IPS DF 19.7 (cell line): ENCODE data around the gene B3GAT1.

Experiments
- DNase-seq: peaks from one replicate; pipeline ENCODE4 v3.0.0-alpha.2; 2013; ENCODE audit warnings: low read depth, low spot score

B3GAT1 gene

DNA sequence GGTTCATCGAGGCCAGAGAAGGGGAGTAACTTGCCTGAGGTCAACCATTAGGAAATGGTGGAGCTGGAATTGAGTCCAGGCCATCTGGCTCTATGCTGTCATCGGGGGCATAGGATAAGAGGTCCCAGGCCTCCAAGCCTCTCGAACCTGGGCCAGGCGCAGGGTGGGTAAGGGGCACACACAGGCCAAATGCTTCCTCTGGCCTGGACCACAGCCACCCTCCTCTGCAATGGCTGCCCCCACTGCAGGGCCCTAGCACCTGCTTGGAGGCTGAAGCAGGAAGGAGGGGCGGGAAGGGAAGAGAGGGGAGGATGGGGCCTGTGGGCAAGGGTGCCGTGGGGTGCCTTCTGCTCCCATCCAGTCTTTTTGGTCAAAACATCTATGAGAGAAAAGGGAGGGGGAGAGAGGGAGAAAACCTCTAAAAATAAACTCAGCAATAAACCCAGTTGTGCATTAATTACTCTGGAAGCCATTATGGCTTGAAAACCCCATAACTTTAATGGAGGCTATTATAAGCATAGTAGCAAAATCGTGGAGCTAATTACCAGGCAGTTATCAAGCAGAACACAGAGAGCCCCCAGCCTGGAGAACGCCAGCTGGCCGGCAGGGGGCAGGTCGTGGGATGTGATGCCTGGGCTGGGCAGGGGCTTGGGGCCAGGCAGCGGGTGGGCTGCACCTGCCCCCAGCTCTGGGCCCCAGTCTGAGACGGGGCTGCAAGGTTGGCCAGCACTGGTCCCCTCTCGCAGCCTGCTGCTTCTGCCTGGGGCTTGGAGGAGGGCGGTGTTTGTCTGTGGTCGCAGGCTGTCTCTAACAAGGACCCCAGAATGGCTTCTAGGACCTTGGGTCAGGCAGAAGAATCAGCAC is 21.1 kb downstream of the B3GAT1 start:
- no peak for DNase-seq

DNA sequence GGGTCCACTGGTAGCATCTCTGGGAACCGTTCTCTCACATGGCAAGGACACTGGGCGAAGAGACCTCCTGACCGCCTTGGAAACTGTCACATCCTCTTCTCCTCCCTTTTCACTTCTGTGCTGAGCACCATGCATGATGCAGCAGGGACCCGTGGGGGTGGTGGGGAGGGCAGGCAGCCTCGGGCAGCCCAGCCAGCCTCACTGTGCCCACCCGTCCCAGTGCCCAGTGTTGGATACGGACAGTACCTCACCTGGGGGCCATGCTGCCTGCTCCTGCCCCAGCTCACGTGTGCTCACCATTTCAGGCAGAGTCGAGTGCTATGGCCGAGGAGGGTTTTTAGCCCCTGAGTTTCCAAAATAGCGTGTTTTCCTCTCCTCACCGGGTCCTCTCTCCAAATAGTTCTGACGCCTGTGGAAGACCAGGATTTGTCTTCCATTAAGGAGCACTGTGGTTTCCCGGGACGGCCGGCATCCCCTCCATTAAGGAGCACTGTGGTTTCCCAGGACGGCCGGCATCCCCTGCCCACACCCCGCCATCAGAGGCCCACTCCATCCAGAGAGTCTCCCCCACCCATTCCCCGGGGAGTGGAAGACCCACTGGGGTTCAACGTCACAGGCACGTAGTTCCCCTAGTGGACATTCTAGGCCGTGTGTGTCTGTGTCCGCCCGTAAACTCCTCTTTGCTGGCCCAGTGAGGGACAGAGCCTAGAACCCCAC is 22.4 kb downstream of the B3GAT1 start:
- DNase-seq, result no peak

DNA sequence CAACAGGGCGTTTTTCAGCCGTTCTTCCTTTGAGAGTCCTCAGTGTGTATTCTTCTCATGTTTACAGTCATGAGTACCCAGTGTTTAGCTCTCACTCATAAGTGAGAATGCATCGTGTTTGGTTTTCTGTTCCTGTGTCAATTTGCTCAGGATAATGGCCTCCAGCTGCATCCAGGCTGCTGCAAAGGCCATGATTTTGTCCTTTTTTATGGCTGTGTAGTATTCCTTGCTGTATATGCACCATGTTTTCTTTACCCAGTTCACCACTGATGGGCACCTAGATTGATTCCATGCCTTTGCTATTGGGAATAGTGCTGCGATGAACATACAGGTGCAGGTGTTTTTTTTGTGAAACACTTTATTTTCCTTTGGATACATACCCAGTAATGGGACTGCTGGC is 23.5 kb downstream of the B3GAT1 start:
- no peak for DNase-seq

DNA sequence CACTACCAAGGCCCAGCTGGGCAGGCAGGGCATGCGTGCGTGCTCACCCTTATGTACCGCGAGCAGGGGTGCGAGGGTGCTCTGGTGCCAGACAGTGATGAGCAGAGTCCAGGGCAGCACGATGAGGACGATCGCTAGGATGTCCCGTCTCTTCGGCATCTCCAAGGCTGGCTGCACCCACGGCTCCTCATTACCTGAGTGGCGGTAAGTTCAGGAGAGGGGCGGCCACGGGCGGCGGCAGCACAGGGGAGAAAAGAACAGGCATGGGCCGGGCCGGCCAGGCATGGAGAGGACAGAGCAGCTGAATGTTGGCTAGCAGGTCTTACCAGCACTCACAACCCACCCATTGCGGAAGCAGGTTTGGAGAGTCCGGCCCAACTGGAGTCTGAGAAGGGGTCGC is 24.5 kb downstream of the B3GAT1 start:
- no peak for DNase-seq

DNA sequence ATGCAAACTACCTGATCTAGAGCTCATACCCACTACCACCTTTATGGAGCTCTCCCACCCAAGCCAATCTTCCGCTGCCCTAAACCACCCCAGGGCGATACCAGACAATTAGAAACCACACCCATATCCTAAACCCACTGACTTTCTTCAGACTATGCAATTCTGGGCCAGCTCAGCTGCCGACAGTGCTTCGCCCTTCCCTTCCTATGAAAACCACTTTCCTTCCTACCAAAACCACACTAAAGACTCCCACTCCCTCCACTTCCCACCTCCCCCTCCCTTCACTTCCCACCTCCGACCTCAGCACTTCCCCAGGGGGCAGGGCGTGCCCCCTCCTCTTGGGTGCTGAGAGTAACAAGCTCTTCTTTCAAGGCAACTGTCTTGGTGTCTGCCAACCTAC is 25.1 kb downstream of the B3GAT1 start:
- no peak for DNase-seq

DNA sequence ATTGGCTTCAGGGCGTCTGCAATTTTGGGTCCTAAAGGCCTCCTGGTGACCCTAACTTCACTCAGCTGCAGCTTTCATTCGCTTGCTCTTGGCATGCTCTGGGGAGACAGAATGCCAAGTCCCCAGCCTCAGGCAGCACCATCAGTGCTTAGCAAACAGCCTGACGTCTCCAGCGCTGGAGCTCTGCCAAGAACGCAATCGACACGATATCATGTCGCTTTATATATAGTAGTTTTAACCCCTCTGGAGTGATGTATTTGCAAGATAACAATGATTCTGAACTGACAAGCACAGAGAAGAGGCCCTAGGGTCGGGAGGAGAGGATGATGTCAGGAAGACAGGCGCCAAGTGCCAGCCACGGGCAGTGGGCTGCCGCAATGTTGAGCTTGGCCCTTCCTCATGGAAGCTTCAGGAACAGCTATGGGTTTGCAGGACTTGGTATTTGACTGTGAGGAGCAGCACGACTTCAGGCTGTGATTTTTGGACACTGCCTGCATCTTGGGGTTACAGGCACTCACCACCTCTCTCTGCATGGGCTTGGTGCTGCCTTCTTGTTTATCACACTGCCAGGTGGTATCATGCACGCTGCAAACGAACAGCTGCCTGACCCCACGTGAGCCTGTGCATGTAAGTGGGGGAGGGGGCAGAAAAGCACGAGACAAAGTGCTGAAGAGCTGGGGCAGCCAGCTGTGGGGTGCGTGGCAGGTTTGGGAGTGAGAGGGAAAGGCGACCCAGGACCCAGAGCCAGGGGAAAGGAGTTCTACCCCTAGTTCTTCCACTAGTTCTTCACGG is 26.1 kb downstream of the B3GAT1 start:
- DNase-seq, result no peak

DNA sequence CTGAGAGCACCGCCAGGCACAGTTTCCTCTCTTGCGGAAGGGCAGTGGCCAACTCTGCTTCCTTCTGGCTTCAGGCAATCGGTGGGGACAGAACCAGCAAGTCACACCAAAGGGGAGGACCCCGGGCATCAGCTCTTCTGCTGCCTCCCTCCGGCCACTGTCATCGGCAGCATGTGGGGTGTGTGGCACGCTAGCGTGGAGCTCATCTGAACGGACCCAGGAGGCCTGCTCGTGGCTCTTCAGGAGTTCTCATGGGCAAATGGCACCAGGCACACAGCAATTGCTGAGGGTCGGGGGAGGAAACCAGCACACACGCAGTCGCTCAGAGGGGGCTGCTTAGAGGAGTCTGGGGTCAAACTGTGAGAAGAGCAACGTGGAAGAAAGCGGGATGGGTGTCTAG is 26.9 kb downstream of the B3GAT1 start:
- DNase-seq, result no peak

DNA sequence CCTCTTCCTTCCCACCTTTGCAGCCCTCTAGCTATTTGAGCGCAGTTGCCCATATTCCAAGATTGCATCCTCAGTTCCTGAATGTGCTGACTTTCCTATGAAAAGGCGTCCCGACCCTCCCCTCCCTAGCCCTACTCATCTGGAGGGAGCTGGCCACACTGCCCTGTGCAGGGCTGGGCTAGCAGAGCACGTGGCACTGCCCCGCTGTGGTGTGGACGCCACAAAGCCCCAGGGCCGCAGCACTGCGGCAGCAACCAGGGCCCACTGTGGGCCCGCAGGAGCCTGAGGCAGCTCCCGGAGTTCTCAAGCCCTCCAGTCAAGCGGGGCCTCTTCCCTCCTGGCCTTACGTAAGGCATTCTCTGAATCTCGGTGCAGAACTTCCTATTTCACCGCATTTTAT is 27.6 kb downstream of the B3GAT1 start:
- no peak for DNase-seq

DNA sequence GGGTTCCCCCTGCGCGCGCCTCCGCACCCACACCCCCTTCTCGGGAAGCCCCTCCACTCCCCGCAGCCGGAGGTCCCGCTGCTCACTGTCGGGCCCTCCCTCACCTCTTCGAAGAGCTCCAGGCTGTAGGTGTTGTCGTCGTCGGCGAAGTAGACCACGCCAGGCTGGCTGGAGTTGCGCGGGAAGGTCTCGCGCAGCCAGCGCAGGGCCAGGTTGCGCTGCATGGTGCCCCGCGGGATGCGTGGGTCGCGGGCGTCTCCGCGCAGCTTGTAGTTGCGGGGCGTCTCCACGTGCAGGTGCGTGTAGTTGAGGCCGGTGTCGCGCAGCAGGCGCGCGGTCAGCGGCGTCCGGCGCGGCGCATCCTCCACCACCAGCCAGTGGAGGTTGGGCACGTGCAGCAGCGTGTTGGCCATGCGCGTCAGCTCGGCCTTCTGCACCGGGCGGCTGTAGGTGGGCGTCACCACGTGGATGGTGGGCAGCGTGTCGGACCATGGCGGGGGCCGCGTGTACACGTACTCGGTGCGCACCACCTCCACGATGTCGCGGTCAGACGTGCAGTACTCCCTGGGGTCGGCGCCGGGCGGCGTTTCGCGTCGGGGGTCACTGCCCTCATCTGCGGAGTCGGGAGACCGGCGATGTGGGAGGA is 28.3 kb downstream of the B3GAT1 start:
- DNase-seq, result no peak

DNA sequence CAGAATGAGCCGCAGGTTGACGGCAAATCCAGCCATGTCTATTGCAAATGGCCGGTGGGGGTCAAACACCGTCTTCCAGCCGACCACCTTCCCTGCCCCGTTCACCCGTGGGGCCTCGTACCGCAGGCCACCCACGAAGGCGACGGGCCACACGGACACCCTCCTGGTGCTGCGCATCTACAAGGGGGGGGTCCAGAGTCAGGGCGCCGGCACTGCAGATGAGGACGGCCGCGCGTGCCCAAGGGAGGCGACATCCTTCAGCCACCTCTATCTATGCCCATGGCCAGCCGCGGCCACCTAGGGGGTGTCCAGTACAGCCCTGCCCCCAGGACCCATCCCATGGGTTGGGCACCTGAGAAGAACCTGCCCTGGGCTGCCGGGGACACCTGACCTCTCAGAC is 29.2 kb downstream of the B3GAT1 start:
- DNase-seq, result no peak

DNA sequence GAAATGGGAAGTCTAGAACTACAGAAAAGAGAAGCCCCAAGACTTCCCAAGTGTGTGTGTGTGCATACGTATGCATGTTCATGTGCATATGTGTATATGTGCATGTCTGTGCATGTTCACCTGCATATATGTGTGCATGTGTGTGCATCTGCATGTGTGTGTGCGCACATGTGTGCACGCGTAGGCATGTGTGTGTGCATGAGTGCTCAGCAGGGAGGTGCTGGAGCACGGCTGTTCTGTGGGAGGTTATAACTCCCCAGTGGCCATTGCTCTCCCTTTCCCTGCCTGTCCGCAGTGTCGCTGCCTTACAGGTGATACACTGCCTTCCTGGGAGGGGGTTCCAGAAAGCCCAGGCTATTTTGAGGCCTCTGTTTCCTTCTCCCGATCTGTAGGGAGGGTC is 29.8 kb downstream of the B3GAT1 start:
- DNase-seq, result no peak

DNA sequence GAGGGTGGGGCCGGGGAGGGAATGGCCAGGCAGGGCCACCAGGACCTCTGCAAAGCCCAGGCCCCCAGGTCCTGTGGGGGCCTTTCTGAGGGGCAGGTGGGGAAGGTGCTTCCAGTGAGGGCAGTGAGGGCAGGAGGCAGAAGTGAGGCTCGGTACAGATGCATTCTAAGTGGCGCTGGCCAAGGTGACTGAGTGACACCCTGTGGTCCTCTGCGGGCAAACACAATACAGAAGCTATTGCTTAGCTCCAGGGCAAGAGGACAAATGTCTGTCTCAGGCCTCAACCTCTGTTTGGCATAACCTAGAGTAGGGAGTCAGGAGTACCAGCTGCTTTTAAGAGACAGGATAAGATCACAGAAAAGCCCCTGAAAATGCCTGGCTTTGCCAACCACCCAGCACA is 31.3 kb downstream of the B3GAT1 start:
- no peak for DNase-seq

DNA sequence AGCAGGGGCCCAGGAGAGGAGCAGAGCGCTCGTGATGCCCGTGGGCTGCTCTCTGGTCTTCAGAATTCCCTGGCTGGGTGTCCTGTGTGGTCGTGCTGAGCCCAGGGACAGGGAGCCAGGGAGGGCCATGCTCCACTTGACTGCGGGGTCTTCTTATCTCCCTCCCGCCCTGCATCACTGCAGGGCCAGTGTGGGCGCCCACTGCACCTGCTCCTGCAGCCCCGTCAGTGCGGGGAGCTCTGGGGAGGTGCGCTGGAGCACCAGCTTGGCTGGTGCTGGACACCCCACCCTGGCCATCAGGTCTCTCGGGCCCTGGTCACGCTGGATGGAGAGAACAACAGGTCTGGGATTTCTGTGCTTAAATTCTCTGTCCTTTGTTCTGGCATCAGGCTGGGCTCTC is 31.8 kb downstream of the B3GAT1 start:
- no peak for DNase-seq

DNA sequence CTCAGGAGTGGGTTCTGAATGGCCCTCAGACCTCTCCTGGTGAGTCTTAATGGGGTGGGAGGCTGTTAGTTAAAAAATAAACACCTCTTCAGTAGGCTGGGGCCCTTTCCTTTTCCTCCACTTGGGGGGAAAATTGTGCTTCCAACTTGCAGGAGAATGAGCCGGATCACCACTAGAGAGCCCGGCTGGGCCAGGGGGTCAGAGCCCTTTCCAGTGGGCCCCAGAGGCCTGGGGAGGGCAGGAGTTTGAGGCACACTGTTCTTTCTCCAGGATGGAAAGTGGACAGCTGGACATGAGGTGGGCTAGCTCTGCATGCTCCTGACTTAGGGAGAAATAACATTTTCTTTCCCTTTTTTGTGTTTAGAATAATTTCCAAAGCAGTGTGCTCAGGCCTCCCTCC is 32.8 kb downstream of the B3GAT1 start:
- DNase-seq, result no peak

DNA sequence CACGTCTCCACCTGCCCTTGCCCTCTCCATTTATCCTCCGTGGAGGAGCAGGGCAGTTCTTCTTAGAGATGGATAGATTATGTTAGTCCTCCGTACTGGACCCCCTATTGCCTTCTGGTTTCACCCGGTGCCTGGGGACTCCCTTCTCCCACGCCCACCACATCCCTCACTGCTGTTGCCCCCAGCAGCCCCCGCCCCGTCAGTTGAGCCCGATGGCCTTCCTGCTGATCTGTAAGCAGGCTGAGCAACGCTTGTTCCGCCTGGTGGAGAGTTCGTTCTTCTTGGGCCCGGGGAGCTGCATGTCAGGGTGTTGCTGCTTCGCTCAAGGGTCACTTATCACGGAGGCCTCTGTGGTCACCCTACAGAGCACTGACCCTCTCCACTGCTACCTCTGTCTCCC is 34.2 kb downstream of the B3GAT1 start:
- no peak for DNase-seq

DNA sequence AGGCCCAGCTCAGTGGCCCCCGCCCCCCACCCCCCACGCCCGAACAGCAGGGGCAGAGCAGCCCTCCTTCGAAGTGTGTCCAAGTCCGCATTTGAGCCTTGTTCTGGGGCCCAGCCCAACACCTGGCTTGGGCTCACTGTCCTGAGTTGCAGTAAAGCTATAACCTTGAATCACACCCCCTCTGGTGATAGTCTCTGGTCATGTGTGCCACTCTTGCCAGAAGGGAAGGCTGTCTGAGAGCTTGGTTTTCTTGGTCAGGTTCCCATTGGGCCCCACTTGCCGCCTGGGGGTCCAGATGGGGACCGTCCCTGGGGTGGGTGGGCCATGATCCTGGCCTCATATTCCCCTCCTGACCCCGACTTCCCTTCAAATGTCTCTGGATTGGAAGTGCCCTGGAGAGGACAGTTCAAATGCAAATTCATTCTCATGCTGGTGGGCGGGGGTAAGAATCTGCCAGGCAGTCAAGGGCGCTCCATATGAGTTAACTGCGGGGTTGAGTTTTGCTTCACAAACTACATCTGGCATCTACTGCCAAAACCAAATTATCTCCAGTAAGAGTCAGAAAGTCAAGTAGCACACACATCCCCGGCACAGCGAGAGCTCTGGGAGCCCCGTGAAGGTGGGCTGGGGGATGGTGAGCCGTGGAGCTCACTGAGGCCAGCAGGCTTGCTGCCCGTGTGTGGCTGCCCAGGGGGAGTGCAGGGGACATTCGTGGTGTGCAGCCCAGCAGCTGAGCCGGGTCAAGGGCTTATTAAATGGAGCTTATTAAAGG is 35.7 kb downstream of the B3GAT1 start:
- no peak for DNase-seq

DNA sequence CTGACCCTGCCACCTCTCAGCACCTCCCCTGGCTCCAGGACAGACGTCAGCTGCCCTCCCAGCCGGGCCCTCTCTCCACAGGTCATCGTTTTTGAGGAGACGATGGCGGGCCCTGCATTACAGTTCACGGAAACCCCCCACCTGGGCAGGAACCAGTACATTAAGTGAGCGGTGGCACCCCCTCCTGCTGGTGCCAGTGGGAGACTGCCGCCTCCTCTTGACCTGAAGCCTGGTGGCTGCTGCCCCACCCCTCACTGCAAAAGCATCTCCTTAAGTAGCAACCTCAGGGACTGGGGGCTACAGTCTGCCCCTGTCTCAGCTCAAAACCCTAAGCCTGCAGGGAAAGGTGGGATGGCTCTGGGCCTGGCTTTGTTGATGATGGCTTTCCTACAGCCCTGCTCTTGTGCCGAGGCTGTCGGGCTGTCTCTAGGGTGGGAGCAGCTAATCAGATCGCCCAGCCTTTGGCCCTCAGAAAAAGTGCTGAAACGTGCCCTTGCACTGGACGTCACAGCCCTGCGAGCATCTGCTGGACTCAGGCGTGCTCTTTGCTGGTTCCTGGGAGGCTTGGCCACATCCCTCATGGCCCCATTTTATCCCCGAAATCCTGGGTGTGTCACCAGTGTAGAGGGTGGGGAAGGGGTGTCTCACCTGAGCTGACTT is 37.0 kb downstream of the B3GAT1 start:
- DNase-seq, result no peak

DNA sequence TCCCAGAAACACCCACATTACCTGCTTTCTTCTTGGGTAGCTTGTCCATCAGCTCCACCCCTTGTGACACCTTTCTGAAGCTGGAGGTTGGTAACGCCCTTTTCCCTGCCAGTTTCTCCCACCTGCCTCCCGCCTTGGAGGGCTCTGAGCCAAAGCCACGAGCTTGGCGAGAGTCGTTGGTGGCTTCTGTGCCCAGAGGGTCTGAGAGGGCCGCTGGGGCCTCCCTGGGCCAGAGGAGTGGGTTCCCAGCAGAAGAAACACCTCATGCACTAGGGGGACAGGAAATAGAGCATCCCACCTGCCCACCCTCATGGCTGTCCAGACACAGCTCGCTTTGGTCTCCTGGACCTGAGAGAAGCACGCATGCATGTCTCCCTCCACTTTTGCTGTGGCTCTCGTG is 37.9 kb downstream of the B3GAT1 start:
- no peak for DNase-seq

DNA sequence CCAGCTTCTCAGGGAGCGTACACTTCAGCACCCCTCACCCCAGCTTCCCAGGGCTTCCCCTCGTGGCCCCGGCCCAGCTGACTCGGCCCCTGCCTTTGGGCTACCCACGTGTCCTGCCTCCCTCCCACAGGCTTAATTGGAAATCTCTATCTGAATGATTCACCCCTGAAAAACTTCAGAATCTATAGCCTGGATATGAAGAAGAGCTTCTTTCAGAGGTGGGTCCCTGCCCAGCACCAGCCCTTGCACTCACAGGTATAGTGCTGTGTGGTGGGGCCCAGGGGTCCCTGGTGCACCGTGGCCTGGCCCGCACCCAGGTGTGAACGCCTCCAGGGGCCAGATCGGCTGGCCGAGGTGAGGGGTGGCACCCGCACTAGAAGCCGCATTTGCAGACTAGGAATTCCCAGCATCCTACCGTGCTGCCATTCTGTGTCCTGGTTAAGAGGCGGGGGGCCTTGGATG is 38.4 kb downstream of the B3GAT1 start:
- no peak for DNase-seq

DNA sequence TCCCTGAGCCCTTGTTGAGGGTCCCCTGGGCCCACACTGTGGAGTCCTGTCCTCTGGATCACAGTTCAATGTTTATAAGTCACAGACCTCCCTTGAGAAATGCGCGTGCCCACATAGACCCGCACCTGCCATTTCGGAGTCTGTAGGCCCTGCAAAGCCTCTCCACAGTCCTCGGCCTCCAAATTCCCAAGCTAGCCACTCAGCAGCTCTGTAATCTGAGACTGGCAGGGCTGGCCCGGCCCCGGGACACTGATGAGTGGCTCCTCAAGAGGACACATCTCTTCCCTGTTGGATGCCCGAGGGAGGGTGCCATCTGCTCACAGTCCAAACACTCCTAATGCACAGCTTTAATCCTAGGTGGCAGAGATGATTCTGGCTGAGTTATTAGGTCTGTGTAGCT is 39.1 kb downstream of the B3GAT1 start:
- no peak for DNase-seq

DNA sequence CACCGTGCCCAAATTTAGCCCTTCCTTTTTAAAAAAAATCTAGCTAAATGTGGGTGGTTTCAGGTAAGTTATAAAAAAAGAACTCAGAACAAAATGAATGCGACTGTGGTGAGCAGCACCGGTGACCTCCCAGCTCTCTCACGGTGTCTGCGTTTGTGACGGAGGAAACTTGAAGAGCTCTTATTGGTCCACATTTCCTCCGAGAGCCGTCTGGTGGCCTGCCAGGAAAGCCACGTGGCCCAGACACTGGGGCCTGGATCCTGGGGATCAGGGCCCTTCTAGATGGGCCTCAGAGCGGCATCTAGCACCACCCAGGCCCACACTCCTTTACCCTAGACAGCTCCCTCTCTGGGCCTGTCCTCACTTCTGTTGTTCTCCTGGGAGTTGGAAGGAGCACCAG is 39.5 kb downstream of the B3GAT1 start:
- no peak for DNase-seq
